Measurements from ENCODE around the gene CYP4F22.
"Not testable (repeated sequence)": the region's sequence is repeated elsewhere in the genome, so short reads cannot be mapped to it uniquely, and the experiment has no call there.

The CYP4F22 gene

GRCh38 chr19:15498156-15498858 lies 10.0 kb upstream of the CYP4F22 start:
- no peaks in the 10 kb centered on the region for H3K9me3 ChIP-seq (ENCODE audit: control insufficient read depth in 2 of 2, low read length in 2 of 2)
- H3K4me3 ChIP-seq (ENCODE audit: low read length in 2 of 2), result no peak overlapping the region
- no peak overlapping the region for H3K27ac ChIP-seq (ENCODE audit: low read length)
- no peaks in the 10 kb centered on the region for H3K4me1 ChIP-seq (ENCODE audit: control insufficient read depth, insufficient read depth, low read length)
- H3K27me3 ChIP-seq (ENCODE audit: control insufficient read depth in 1 of 2, insufficient read depth in 2 of 2, low read length in 2 of 2), result peaks cover 0 to 2% of the 10 kb centered on the region in 2 donors
- H3K36me3 ChIP-seq (ENCODE audit: control insufficient read depth in 2 of 2, insufficient read depth in 2 of 2, low read length in 2 of 2), result no peaks in the 10 kb centered on the region
- no peak overlapping the region for H3K9ac ChIP-seq (ENCODE audit: low read length in 2 of 2)

GRCh38 chr19:15498910-15499309 lies 9.4 kb upstream of the CYP4F22 start:
- no peaks in the 10 kb centered on the region for H3K36me3 ChIP-seq (ENCODE audit: control insufficient read depth in 2 of 2, insufficient read depth in 2 of 2, low read length in 2 of 2)
- no peaks in the 10 kb centered on the region for H3K4me1 ChIP-seq (ENCODE audit: control insufficient read depth, insufficient read depth, low read length)
- no peaks in the 10 kb centered on the region for H3K9me3 ChIP-seq (ENCODE audit: control insufficient read depth in 2 of 2, low read length in 2 of 2)
- H3K4me3 ChIP-seq (ENCODE audit: low read length in 2 of 2), result no peak overlapping the region
- peaks cover 0 to 2% of the 10 kb centered on the region in 2 donors for H3K27me3 ChIP-seq (ENCODE audit: control insufficient read depth in 1 of 2, insufficient read depth in 2 of 2, low read length in 2 of 2)
- H3K9ac ChIP-seq (ENCODE audit: low read length in 2 of 2), result no peak overlapping the region
- no peak overlapping the region for H3K27ac ChIP-seq (ENCODE audit: low read length)

- Histone ChIP-seq H3K27ac (ENCODE audit: low read length) (no peak overlapping the region), H3K9ac (ENCODE audit: low read length in 2 of 2) (no peak overlapping the region), H3K4me3 (ENCODE audit: low read length in 2 of 2) (no peak overlapping the region), H3K4me1 (ENCODE audit: control insufficient read depth, insufficient read depth, low read length) (no peaks in the 10 kb centered on the region), H3K27me3 (ENCODE audit: control insufficient read depth in 1 of 2, insufficient read depth in 2 of 2, low read length in 2 of 2) (peaks cover 0 to 9% of the 10 kb centered on the region in 2 donors), H3K9me3 (ENCODE audit: control insufficient read depth in 2 of 2, low read length in 2 of 2) (no peaks in the 10 kb centered on the region), H3K36me3 (ENCODE audit: control insufficient read depth in 2 of 2, insufficient read depth in 2 of 2, low read length in 2 of 2) (no peaks in the 10 kb centered on the region)
Measured at GRCh38 chr19:15501596-15501995, 6.7 kb upstream of the CYP4F22 start.

GRCh38 chr19:15502264-15502663 lies 6.1 kb upstream of the CYP4F22 start:
- Histone ChIP-seq H3K4me3 (ENCODE audit: low read length in 2 of 2) (no peak overlapping the region), H3K4me1 (ENCODE audit: control insufficient read depth, insufficient read depth, low read length) (no peaks in the 10 kb centered on the region), H3K27ac (ENCODE audit: low read length) (no peak overlapping the region), H3K9me3 (ENCODE audit: control insufficient read depth in 2 of 2, low read length in 2 of 2) (no peaks in the 10 kb centered on the region), H3K9ac (ENCODE audit: low read length in 2 of 2) (no peak overlapping the region), H3K27me3 (ENCODE audit: control insufficient read depth in 1 of 2, insufficient read depth in 2 of 2, low read length in 2 of 2) (peaks cover 3 to 12% of the 10 kb centered on the region in 2 donors), H3K36me3 (ENCODE audit: control insufficient read depth in 2 of 2, insufficient read depth in 2 of 2, low read length in 2 of 2) (no peaks in the 10 kb centered on the region)

GRCh38 chr19:15506074-15506571 lies 2.2 kb upstream of the CYP4F22 start:
- H3K27ac ChIP-seq (ENCODE audit: low read length), result no peak overlapping the region
- H3K9me3 ChIP-seq (ENCODE audit: control insufficient read depth in 2 of 2, low read length in 2 of 2), result no peaks in the 10 kb centered on the region
- no peak overlapping the region for H3K4me3 ChIP-seq (ENCODE audit: low read length in 2 of 2)
- no peak overlapping the region for H3K9ac ChIP-seq (ENCODE audit: low read length in 2 of 2)
- no peaks in the 10 kb centered on the region for H3K4me1 ChIP-seq (ENCODE audit: control insufficient read depth, insufficient read depth, low read length)
- H3K36me3 ChIP-seq (ENCODE audit: control insufficient read depth in 2 of 2, insufficient read depth in 2 of 2, low read length in 2 of 2), result no peaks in the 10 kb centered on the region
- H3K27me3 ChIP-seq (ENCODE audit: control insufficient read depth in 1 of 2, insufficient read depth in 2 of 2, low read length in 2 of 2), result peaks cover 26 to 28% of the 10 kb centered on the region in 2 donors

GRCh38 chr19:15507068-15508034 lies 974 bp upstream of the CYP4F22 start:
- H3K9me3 ChIP-seq (ENCODE audit: control insufficient read depth in 2 of 2, low read length in 2 of 2), result no peaks in the 10 kb centered on the region
- no peak overlapping the region for H3K4me3 ChIP-seq (ENCODE audit: low read length in 2 of 2)
- H3K36me3 ChIP-seq (ENCODE audit: control insufficient read depth in 2 of 2, insufficient read depth in 2 of 2, low read length in 2 of 2), result no peaks in the 10 kb centered on the region
- no peaks in the 10 kb centered on the region for H3K4me1 ChIP-seq (ENCODE audit: control insufficient read depth, insufficient read depth, low read length)
- H3K9ac ChIP-seq (ENCODE audit: low read length in 2 of 2), result no peak overlapping the region
- no peak overlapping the region for H3K27ac ChIP-seq (ENCODE audit: low read length)
- H3K27me3 ChIP-seq (ENCODE audit: control insufficient read depth in 1 of 2, insufficient read depth in 2 of 2, low read length in 2 of 2), result peaks cover 32 to 34% of the 10 kb centered on the region in 2 donors

- Histone ChIP-seq H3K36me3 (ENCODE audit: control insufficient read depth in 2 of 2, insufficient read depth in 2 of 2, low read length in 2 of 2) (no peaks in the 10 kb centered on the region), H3K27ac (ENCODE audit: low read length) (no peak overlapping the region), H3K4me1 (ENCODE audit: control insufficient read depth, insufficient read depth, low read length) (no peaks in the 10 kb centered on the region), H3K27me3 (ENCODE audit: control insufficient read depth in 1 of 2, insufficient read depth in 2 of 2, low read length in 2 of 2) (peaks cover 26 to 34% of the 10 kb centered on the region in 2 donors), H3K9ac (ENCODE audit: low read length in 2 of 2) (no peak overlapping the region), H3K9me3 (ENCODE audit: control insufficient read depth in 2 of 2, low read length in 2 of 2) (no peaks in the 10 kb centered on the region), H3K4me3 (ENCODE audit: low read length in 2 of 2) (no peak overlapping the region)
Measured at GRCh38 chr19:15511671-15512424, 3.5 kb downstream of the CYP4F22 start.

GRCh38 chr19:15515227-15515625 lies 6.9 kb downstream of the CYP4F22 start:
- H3K9ac ChIP-seq (ENCODE audit: low read length in 2 of 2); H3K4me1 ChIP-seq (ENCODE audit: control insufficient read depth, insufficient read depth, low read length); H3K27ac ChIP-seq (ENCODE audit: low read length); H3K4me3 ChIP-seq (ENCODE audit: low read length in 2 of 2); H3K9me3 ChIP-seq (ENCODE audit: control insufficient read depth in 2 of 2, low read length in 2 of 2); H3K27me3 ChIP-seq (ENCODE audit: control insufficient read depth in 1 of 2, insufficient read depth in 2 of 2, low read length in 2 of 2); H3K36me3 ChIP-seq (ENCODE audit: control insufficient read depth in 2 of 2, insufficient read depth in 2 of 2, low read length in 2 of 2): not testable (repeated sequence)

- H3K4me1 ChIP-seq (ENCODE audit: control insufficient read depth, insufficient read depth, low read length), result no peaks in the 10 kb centered on the region
- H3K36me3 ChIP-seq (ENCODE audit: control insufficient read depth in 2 of 2, insufficient read depth in 2 of 2, low read length in 2 of 2), result no peaks in the 10 kb centered on the region
- peaks cover 6 to 8% of the 10 kb centered on the region in 2 donors for H3K27me3 ChIP-seq (ENCODE audit: control insufficient read depth in 1 of 2, insufficient read depth in 2 of 2, low read length in 2 of 2)
- no peaks in the 10 kb centered on the region for H3K9me3 ChIP-seq (ENCODE audit: control insufficient read depth in 2 of 2, low read length in 2 of 2)
- no peak overlapping the region for H3K4me3 ChIP-seq (ENCODE audit: low read length in 2 of 2)
- no peak overlapping the region for H3K9ac ChIP-seq (ENCODE audit: low read length in 2 of 2)
- H3K27ac ChIP-seq (ENCODE audit: low read length), result no peak overlapping the region
Measured at GRCh38 chr19:15516363-15516762, 8.0 kb downstream of the CYP4F22 start.

- Histone ChIP-seq H3K9me3 (ENCODE audit: control insufficient read depth in 2 of 2, low read length in 2 of 2) (no peaks in the 10 kb centered on the region), H3K36me3 (ENCODE audit: control insufficient read depth in 2 of 2, insufficient read depth in 2 of 2, low read length in 2 of 2) (no peaks in the 10 kb centered on the region)
Measured at GRCh38 chr19:15517778-15518177, 9.5 kb downstream of the CYP4F22 start.

More at GRCh38 chr19:15517778-15518177, 9.5 kb downstream of the CYP4F22 start:
- H3K27me3 ChIP-seq (ENCODE audit: control insufficient read depth in 1 of 2, insufficient read depth in 2 of 2, low read length in 2 of 2), result peaks cover 0 to 4% of the 10 kb centered on the region in 2 donors
- no peak overlapping the region for H3K27ac ChIP-seq (ENCODE audit: low read length)
- H3K4me1 ChIP-seq (ENCODE audit: control insufficient read depth, insufficient read depth, low read length), result no peaks in the 10 kb centered on the region
- H3K4me3 ChIP-seq (ENCODE audit: low read length in 2 of 2), result no peak overlapping the region
- H3K9ac ChIP-seq (ENCODE audit: low read length in 2 of 2), result no peak overlapping the region

All from stomach smooth muscle (tissue), 2 donors.